Activated CD4-positive, alpha-beta memory T cell treated with anti-CD3 and anti-CD28 coated beads for 36 hours (primary cell): Measurements from ENCODE around the gene TADA2B. TPM values are rescaled to one million over a fixed set of nuclear protein-coding genes. Genes with fewer than 3 reads are reported as not detected.

Experiments
- CTCF ChIA-PET: fragments of 350-600 bp; sonication (Branson Sonifier 250); formaldehyde crosslinking; loops from one replicate; lab custom pipeline; 2021; ENCODE audit warnings: antibody characterized with exemption, inconsistent platforms; lab: Charles Lee
- POLR2A ChIA-PET: fragments of 350-600 bp; sonication (Branson Sonifier 250); formaldehyde crosslinking; loops from one replicate; lab custom pipeline; 2021; ENCODE audit warnings: antibody characterized with exemption; lab: Charles Lee
- DNase-seq: peaks from one replicate; pipeline ENCODE4 v3.0.0-alpha.2; 2020
- H3K27ac Mint-ChIP-seq: one replicate; pipeline ENCODE4 v1.8.0; 2021; ENCODE audit warnings: mixed read lengths
- H3K27me3 Mint-ChIP-seq: one replicate; pipeline ENCODE4 v1.8.0; 2021; ENCODE audit warnings: mixed read lengths
- H3K36me3 Mint-ChIP-seq: one replicate; pipeline ENCODE4 v1.8.0; 2021; ENCODE audit warnings: mixed read lengths
- H3K4me1 Mint-ChIP-seq: one replicate; pipeline ENCODE4 v1.8.0; 2021; ENCODE audit warnings: low read depth, mixed read lengths
- H3K4me3 Mint-ChIP-seq: one replicate; pipeline ENCODE4 v1.8.0; 2021; ENCODE audit warnings: mild to moderate bottlenecking, mixed read lengths
- H3K9me3 Mint-ChIP-seq: one replicate; pipeline ENCODE4 v1.8.0; 2021; ENCODE audit warnings: mixed read lengths
- intact Hi-C: fragments of 100-400 bp; cut with micrococcal nuclease; formaldehyde crosslinking; loops from one replicate; pipeline ENCODE4 v1.15.1; 2023
- total RNA-seq, 2 experiments: library from RNA; stranded (reverse); gene quantifications; one replicate each; pipeline ENCODE4 v1.2.3, GENCODE V29; 2021

Gene TADA2B
- total RNA-seq, 2 experiments from 2014 or later = 10.8 to 11.5 TPM

DNA sequence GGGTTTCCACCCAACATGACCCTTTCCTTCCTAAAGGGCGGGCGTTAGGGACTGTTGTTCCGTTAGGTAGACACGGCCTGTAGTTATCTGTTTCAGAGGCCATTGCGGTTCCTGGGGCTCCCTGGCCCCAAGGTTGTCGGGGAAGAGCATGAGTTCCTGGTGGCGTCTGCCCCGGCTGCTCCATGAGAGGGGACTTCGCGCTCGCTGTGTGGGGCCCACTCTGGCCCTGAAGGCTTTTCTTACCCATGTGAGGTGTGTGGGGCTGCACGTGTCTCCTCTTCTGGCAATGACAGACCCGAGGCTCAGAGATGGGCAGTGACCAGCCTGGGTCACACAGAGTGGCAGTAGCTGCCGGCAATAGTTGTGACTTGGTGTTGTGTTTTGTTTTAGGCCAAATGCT is 9.1 kb downstream of the TADA2B start:
- ChIA-PET CTCF (interaction anchor here (1.0 to 1.2 kb wide), 4 partner anchors 9 to 50 kb away, joined by 3 to 7 read pairs (median 4); partner anchors contain the start of gene TADA2B), POLR2A (interaction anchor here (1.4 to 1.8 kb wide), 2 partner anchors 12 to 15 kb away, joined by 3 to 11 read pairs; partner anchors contain the start of gene GRPEL1)
- peak overlapping the region; percentile 60 for H3K27ac Mint-ChIP-seq
- no peaks in the 10 kb centered on the region for H3K27me3 Mint-ChIP-seq
- no peaks in the 10 kb centered on the region for H3K9me3 Mint-ChIP-seq
- peaks cover 28% of the 10 kb centered on the region for H3K4me1 Mint-ChIP-seq
- peaks cover 11% of the 10 kb centered on the region for H3K36me3 Mint-ChIP-seq
- intact Hi-C loops = no loop called here
- H3K4me3 Mint-ChIP-seq = no peak overlapping the region
- DNase-seq = no peak

DNA sequence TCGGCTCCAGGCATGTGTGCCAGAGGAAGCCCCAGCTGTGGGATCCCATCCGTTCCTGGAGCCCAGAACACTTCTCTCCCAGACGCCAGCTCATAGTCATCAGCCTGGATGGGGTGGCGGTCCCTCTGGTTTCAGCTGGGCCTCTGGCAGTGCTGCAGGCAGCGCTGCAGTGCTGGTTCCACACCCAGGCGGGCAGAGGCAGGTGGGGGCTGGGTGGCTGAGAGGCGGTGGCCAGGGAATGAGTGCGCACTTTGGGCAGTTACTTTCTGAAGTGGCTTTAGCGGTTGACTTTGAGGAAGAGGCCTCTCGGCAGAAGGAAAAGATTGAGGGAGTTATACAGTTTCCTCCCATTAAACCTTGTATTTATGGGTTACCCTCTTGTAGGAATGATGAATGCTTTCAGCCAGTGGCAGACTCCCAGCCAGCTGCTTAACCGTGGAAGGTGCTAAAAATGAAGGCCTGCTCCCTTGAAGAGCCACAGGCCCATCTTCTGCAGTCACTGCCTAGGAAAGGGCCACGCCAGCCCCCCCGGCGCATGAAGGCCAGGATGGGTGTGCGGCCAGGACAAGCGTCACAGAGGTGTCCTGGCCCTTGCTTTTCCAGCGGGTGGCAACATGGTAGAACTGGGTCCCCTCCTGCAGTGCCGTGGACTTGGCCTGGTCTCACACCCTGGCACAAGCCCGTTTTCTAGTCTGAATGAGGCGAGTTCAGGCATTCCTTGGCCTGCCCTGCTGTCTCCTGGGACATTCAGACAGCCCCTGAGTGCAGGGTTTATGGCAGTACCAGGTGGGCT is 9.9 kb downstream of the TADA2B start:
- peak overlapping the region; percentile 60 for H3K27ac Mint-ChIP-seq
- POLR2A ChIA-PET = interaction anchor here (1.1 to 1.8 kb wide), 3 partner anchors 9 to 14 kb away, joined by 3 to 11 read pairs (median 3); partner anchors contain the start of gene GRPEL1
- H3K27me3 Mint-ChIP-seq = no peaks in the 10 kb centered on the region
- H3K9me3 Mint-ChIP-seq = no peaks in the 10 kb centered on the region
- intact Hi-C loops = no loop called here
- peaks cover 23% of the 10 kb centered on the region for H3K4me1 Mint-ChIP-seq
- DNase-seq = peak; percentile 54
- CTCF ChIA-PET = interaction anchor here (1.0 to 2.2 kb wide), 6 partner anchors 9 to 49 kb away, joined by 3 to 15 read pairs (median 4); partner anchors contain the start of gene TADA2B
- no peak overlapping the region for H3K4me3 Mint-ChIP-seq
- H3K36me3 Mint-ChIP-seq = peaks cover 14% of the 10 kb centered on the region

DNA sequence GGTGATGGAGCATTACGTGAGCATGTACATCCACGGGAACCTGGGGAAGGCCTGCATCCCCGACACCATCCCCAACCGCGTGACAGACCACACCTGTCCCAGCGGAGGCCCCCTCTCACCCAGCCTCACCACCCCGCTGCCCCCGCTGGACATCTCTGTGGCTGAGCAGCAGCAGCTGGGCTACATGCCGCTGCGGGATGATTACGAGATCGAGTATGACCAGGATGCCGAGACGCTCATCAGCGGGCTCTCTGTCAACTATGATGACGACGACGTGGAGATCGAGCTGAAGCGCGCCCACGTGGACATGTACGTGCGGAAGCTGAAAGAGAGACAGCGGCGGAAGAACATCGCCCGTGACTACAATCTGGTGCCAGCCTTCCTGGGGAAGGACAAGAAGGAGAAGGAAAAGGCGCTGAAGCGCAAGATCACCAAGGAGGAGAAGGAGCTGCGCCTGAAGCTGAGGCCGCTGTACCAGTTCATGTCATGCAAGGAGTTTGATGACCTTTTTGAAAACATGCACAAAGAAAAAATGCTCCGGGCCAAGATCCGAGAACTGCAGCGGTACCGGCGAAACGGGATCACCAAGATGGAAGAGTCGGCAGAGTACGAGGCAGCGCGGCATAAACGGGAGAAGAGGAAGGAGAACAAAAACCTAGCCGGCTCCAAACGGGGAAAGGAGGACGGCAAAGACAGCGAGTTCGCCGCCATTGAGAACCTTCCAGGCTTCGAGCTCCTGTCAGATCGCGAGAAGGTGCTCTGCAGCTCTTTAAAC is 11.1 kb downstream of the TADA2B start:
- DNase-seq = no peak
- Mint-ChIP-seq H3K9me3 (no peaks in the 10 kb centered on the region), H3K36me3 (peaks cover 14% of the 10 kb centered on the region), H3K27ac (no peak overlapping the region), H3K4me1 (peaks cover 23% of the 10 kb centered on the region), H3K4me3 (no peak overlapping the region), H3K27me3 (no peaks in the 10 kb centered on the region)
- CTCF ChIA-PET = interaction anchor here (1.1 to 2.2 kb wide), 4 partner anchors 8 to 17 kb away, joined by 3 to 15 read pairs (median 7); partner anchors contain the start of genes GRPEL1 and TADA2B
- intact Hi-C loops = no loop called here
- POLR2A ChIA-PET = interaction anchor here (3.5 kb wide), 1 partner anchor 13 kb away, joined by 22 read pairs; the partner anchor contains the start of gene GRPEL1

DNA sequence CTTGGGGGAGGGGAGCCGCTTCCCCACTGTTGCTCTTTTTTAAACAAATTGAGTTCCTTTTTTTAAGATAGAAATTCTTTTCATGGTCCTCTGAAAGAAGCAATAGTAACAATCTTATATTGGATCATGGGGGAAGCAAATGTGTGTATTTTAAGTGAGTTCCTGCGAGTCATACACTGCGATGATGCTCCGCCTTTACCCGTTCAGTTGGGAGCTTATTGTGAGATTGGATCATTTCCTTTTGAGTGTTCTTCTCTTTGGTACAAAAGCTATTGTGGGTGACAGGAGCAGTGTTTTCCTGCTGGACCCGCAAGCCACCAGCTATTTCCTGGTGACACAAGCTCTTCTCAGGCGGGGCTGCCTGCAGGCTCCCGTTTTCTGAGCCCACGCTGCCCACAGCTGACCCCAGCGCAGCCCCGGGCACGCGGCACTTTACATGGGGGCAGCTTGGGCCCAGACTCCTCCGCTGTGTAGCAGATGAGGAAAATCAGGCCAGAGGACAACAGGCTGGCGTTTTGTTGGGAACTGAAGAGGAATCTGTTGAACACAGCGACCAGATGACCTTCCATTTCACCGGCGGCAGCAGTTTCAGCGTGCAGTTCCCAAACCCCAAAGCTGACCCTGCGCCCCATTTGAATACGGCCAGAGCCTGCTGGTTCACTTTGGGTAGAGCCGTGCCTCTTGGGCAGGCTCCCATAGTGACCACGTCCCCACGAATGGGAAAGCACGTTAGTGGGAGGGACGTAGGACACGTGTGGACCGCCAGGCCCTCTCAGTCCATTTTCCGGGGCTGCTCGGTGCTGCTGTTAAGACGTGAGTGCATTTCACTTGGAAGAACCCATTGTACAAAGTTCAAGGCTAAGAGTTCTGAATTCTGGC is 12.2 kb downstream of the TADA2B start:
- H3K4me1 Mint-ChIP-seq = peaks cover 18% of the 10 kb centered on the region
- peaks cover 18% of the 10 kb centered on the region for H3K36me3 Mint-ChIP-seq
- no peak for DNase-seq
- no peak overlapping the region for H3K4me3 Mint-ChIP-seq
- no peaks in the 10 kb centered on the region for H3K9me3 Mint-ChIP-seq
- ChIA-PET POLR2A (interaction anchor here (3.5 kb wide), 1 partner anchor 12 kb away, joined by 22 read pairs; the partner anchor contains the start of gene GRPEL1), CTCF (interaction anchor here (1.0 to 2.9 kb wide), 5 partner anchors 12 to 380 kb away, joined by 3 to 15 read pairs (median 10); partner anchors contain the start of genes GRPEL1 and TADA2B)
- H3K27me3 Mint-ChIP-seq = no peaks in the 10 kb centered on the region
- intact Hi-C loops = no loop called here
- no peak overlapping the region for H3K27ac Mint-ChIP-seq

DNA sequence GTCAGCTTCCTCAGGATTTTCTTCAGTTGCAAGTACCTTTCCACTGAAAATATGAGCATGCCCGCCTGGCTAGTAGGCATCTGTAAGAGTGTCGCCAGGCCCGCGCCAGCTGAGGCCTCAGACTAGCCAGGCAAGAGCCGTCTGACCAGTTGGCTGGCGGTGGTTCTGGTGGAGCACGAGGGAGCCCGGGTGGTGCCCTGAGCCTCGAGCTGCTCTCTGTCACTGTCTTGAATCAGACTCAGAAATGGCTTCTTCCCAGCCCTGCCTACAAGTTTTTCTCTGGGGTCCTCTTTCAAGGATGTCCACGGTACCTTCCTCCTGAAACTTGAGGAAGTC is 12.8 kb downstream of the TADA2B start:
- Mint-ChIP-seq H3K27me3 (no peaks in the 10 kb centered on the region), H3K27ac (no peak overlapping the region), H3K9me3 (no peaks in the 10 kb centered on the region), H3K36me3 (peaks cover 22% of the 10 kb centered on the region), H3K4me1 (peaks cover 15% of the 10 kb centered on the region), H3K4me3 (no peak overlapping the region)
- no peak for DNase-seq
- ChIA-PET POLR2A (interaction anchor here (1.0 to 3.5 kb wide), 3 partner anchors 11 to 13 kb away, joined by 6 to 22 read pairs (median 7); partner anchors contain the start of genes GRPEL1 and TADA2B), CTCF (interaction anchor here (1.0 to 2.9 kb wide), 2 partner anchors 12 to 381 kb away, joined by 3 to 10 read pairs; partner anchors contain the start of gene TADA2B)
- intact Hi-C loops = no loop called here

DNA sequence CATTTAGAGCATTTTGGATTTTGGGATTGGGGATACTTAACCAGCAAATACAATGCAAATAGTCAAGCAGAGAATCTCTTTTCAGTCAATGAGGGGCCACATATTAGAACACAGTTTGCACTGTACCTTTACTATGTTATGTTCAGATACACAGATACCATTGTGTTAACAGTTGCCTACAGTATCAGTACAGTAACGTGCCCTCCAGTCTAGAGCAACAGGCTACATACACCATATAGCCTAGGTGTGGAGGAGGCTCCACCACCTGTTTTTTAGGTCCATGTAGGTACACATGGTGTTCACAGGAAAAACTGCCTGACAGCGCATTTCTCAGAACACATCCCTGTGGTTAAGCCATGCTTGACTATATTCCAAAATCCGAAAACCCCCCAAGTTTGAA is 15.6 kb downstream of the TADA2B start:
- peaks cover 47% of the 10 kb centered on the region for H3K36me3 Mint-ChIP-seq
- DNase-seq = no peak
- H3K4me3 Mint-ChIP-seq = no peak overlapping the region
- ChIA-PET POLR2A (interaction anchor here (1.2 kb wide), 1 partner anchor 9 kb away, joined by 4 read pairs; the partner anchor contains the start of gene GRPEL1), CTCF (interaction anchor here (0.7 to 2.2 kb wide), 2 partner anchors 12 to 16 kb away, joined by 3 to 10 read pairs; a partner anchor contains a TSS)
- intact Hi-C loops = no loop called here
- no peak overlapping the region for H3K27ac Mint-ChIP-seq
- H3K27me3 Mint-ChIP-seq = no peaks in the 10 kb centered on the region
- H3K4me1 Mint-ChIP-seq = peaks cover 8% of the 10 kb centered on the region
- H3K9me3 Mint-ChIP-seq = no peaks in the 10 kb centered on the region

DNA sequence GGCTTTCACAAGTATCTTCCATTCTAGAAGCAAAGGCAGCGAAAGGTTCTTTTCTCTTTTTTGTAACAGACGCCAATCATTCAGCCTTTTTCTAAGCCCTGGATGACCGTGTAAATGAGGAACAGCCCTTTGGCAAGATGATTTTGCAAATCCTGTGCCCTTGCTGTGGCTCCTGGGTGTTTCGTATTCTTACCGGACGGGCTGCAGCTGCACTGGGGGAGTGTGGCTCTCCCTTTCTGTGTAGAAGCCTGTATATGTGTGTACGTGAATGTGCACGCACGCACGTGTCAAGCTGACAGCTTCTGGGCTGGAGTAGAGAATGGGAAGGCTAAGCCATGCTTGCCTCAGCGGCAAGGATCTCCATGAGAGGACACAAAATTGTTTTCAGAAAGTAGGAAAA is 16.5 kb downstream of the TADA2B start:
- no peaks in the 10 kb centered on the region for H3K9me3 Mint-ChIP-seq
- no peaks in the 10 kb centered on the region for H3K27me3 Mint-ChIP-seq
- peaks cover 43% of the 10 kb centered on the region for H3K36me3 Mint-ChIP-seq
- H3K27ac Mint-ChIP-seq = no peak overlapping the region
- ChIA-PET CTCF (interaction anchor here (2.2 kb wide), 1 partner anchor 11 kb away, joined by 10 read pairs; no protein-coding TSS in a partner anchor), POLR2A (interaction anchor here (1.2 kb wide), 1 partner anchor 8 kb away, joined by 4 read pairs; the partner anchor contains the start of gene GRPEL1)
- no peak overlapping the region for H3K4me3 Mint-ChIP-seq
- intact Hi-C loops = loop anchor here (10.0 kb wide), 1 partner anchor 915 kb away; no protein-coding TSS in a partner anchor
- H3K4me1 Mint-ChIP-seq = peaks cover 14% of the 10 kb centered on the region
- no peak for DNase-seq

DNA sequence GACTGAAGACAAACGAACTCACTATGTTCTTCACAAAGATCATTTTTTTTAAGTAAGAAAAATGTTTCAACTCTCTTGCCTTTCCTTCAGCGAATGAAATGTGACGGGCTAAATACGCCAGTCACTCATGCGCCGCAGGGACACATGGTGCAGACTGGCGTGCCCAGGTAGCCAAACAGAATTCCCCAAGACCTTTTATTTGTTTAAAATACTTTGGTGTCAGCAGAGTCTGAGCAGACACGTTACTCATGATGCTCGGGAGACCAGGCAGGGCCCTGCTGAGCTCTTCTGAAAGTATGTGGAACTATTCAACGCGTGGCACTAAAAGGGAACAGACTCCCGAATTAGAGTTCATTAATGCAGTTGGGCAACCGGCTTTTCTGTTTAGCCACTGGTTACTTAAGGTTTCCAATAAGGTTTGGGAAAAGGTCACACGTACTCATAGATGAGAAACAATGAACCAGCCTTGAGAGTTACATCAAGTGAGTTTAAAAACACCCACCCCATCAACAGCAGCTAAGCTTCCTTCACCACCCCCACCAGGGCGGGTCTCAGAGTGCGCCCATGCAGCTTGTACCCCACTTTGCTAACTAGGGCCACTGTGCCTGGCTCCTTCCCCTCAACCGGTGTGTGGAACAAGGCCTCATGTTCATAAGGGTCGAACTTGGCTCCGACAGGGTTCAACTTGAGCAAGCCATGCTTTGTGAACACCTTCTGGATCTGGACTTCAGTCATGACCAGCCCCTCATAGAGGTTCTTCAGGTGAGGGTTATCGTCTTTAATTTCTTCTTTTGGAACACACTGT is 17.4 kb downstream of the TADA2B start:
- H3K36me3 Mint-ChIP-seq = peaks cover 45% of the 10 kb centered on the region
- no peaks in the 10 kb centered on the region for H3K9me3 Mint-ChIP-seq
- H3K4me1 Mint-ChIP-seq = peaks cover 22% of the 10 kb centered on the region
- CTCF ChIA-PET = interaction anchor here (1.0 to 2.7 kb wide), 3 partner anchors 11 to 340 kb away, joined by 3 to 13 read pairs (median 10); partner anchors contain the start of gene TADA2B
- POLR2A ChIA-PET = no interaction called here
- no peak overlapping the region for H3K4me3 Mint-ChIP-seq
- DNase-seq = no peak
- no peak overlapping the region for H3K27ac Mint-ChIP-seq
- intact Hi-C loops = loop anchor here (10.0 kb wide), 1 partner anchor 914 kb away; no protein-coding TSS in a partner anchor
- H3K27me3 Mint-ChIP-seq = no peaks in the 10 kb centered on the region

DNA sequence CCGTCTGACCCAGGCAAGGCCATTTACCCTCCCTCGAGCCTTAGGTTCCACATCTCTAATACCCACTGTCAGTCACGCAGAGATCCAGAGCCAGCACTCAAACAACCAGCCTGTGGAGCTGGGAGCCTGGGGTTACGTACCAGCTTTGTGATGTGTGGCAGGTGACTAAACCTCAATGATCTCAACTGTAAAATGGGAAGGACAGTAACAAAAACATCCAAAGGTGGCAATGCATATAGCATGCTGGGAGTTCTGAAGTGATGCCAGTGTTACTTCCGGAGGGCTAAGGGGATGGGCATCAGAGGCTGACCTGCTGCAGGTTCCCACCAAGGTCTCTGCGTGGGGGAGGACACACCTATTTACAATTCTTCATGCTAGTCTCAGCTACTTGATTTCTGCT is 18.6 kb downstream of the TADA2B start:
- H3K9me3 Mint-ChIP-seq = no peaks in the 10 kb centered on the region
- H3K4me1 Mint-ChIP-seq = peaks cover 34% of the 10 kb centered on the region
- no peak overlapping the region for H3K4me3 Mint-ChIP-seq
- CTCF ChIA-PET = interaction anchor here (1.0 to 2.7 kb wide), 4 partner anchors 8 to 341 kb away, joined by 3 to 13 read pairs (median 8); partner anchors contain the start of gene TADA2B
- POLR2A ChIA-PET = interaction anchor here (0.7 to 1.7 kb wide), 6 partner anchors 8 to 64 kb away, joined by 3 to 7 read pairs (median 4); no protein-coding TSS in a partner anchor
- H3K27ac Mint-ChIP-seq = no peak overlapping the region
- no peak for DNase-seq
- peaks cover 48% of the 10 kb centered on the region for H3K36me3 Mint-ChIP-seq
- no peaks in the 10 kb centered on the region for H3K27me3 Mint-ChIP-seq
- intact Hi-C loops = loop anchor here (10.0 kb wide), 1 partner anchor 913 kb away; no protein-coding TSS in a partner anchor

DNA sequence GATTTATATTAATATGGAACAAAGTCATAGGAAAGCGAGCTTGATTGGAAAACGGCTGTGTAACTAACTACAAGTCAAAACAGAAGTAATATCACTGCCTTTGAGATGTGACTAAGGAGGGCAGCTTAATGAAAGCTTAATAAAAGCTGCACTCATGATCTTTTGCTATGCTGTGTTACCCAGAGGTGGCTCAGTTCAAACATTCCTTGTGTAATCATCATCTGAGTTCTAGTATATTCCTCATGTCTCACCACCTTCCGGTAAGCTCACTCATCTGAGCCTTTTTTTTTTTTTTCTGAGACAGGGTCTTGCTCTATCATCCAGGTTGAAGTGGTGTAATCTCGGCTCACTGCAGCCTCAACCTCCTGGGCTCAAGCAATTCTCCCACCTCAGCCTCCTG is 19.6 kb downstream of the TADA2B start:
- intact Hi-C loops = loop anchor here (10.0 kb wide), 1 partner anchor 912 kb away; no protein-coding TSS in a partner anchor
- no peak for DNase-seq
- Mint-ChIP-seq H3K4me1 (peaks cover 38% of the 10 kb centered on the region), H3K27me3 (no peaks in the 10 kb centered on the region), H3K4me3 (no peak overlapping the region), H3K27ac (no peak overlapping the region), H3K36me3 (peaks cover 51% of the 10 kb centered on the region), H3K9me3 (no peaks in the 10 kb centered on the region)
- ChIA-PET CTCF (interaction anchor here (1.1 to 2.7 kb wide), 4 partner anchors 8 to 40 kb away, joined by 3 to 13 read pairs (median 8); partner anchors contain the start of gene TADA2B), POLR2A (interaction anchor here (1.0 to 1.7 kb wide), 4 partner anchors 10 to 20 kb away, joined by 3 to 7 read pairs (median 3); a partner anchor contains a TSS)
